PC-3 (cell line): Measurements from ENCODE around the gene BAIAP2L1. TPM values are rescaled to one million over a fixed set of nuclear protein-coding genes. Genes with fewer than 3 reads are reported as not detected.

Experiments
- ATAC-seq: fragments of 200-7000 bp; cut with Tn5 transposase; 2 replicates; pipeline ENCODE4 v1.9.1; 2020; ENCODE audit warnings: mild to moderate bottlenecking, moderate library complexity
- BruUV-seq: library from RNA; stranded (reverse); fragments of 400-500 nt; replicated peaks from 2 replicates; lab custom pipeline; 2021; lab: Mats Ljungman, UMichigan
- CTCF ChIA-PET: fragments of 300-600 bp; sonication (Branson Sonifier 250); formaldehyde crosslinking; loops from one replicate; lab custom pipeline; 2022; ENCODE audit warnings: antibody characterized with exemption; lab: Charles Lee
- POLR2A ChIA-PET: fragments of 300-600 bp; sonication (Branson Sonifier 250); formaldehyde crosslinking; loops from one replicate; lab custom pipeline; 2022; ENCODE audit warnings: antibody characterized with exemption; ENCODE audit not compliant: unreplicated experiment; lab: Charles Lee
- DNase-seq: peaks from one replicate; pipeline ENCODE4 v3.0.0-alpha.2; 2015
- H2AFZ ChIP-seq: fragments of 300-600 bp; sonication (generic); 2 replicates; pipeline ENCODE4 v1.6.0; 2016; ENCODE audit warnings: antibody characterized with exemption, low read length
- H3F3A ChIP-seq: fragments of 300-600 bp; sonication (generic); one replicate; pipeline ENCODE4 v1.6.0; 2017; ENCODE audit warnings: antibody characterized with exemption, low read length, control low read depth, mild to moderate bottlenecking; ENCODE audit not compliant: unreplicated experiment
- H3K27ac ChIP-seq: fragments of 300-600 bp; sonication (generic); 2 replicates; pipeline ENCODE4 v1.5.1; 2016; ENCODE audit warnings: mild to moderate bottlenecking, low read length
- H3K27me3 ChIP-seq: fragments of 300-600 bp; sonication (generic); 2 replicates; pipeline ENCODE4 v1.6.1; 2016; ENCODE audit warnings: low read length, mixed read lengths
- H3K36me3 ChIP-seq: fragments of 300-600 bp; sonication (generic); 2 replicates; pipeline ENCODE4 v1.6.1; 2016; ENCODE audit warnings: low read depth, mixed run types, low read length, mixed read lengths
- H3K4me1 ChIP-seq: fragments of 300-600 bp; sonication (generic); 2 replicates; pipeline ENCODE4 v1.5.1; 2016; ENCODE audit warnings: low read length; ENCODE audit not compliant: insufficient read depth
- H3K4me2 ChIP-seq: fragments of 300-600 bp; sonication (generic); 2 replicates; pipeline ENCODE4 v1.6.0; 2016; ENCODE audit warnings: low read length
- H3K4me3 ChIP-seq: fragments of 300-600 bp; sonication (generic); 2 replicates; pipeline ENCODE4 v1.5.1; 2016; ENCODE audit warnings: mild to moderate bottlenecking, low read length, mixed read lengths
- H3K79me2 ChIP-seq: fragments of 300-600 bp; sonication (generic); 2 replicates; pipeline ENCODE4 v1.6.1; 2017; ENCODE audit warnings: low read length, mixed read lengths
- H3K9ac ChIP-seq: fragments of 300-600 bp; sonication (generic); 2 replicates; pipeline ENCODE4 v1.6.0; 2016; ENCODE audit warnings: mild to moderate bottlenecking, low read length
- H3K9me2 ChIP-seq: fragments of 300-600 bp; sonication (generic); replicated peaks from 2 replicates; pipeline ENCODE4 v1.6.1; 2016; ENCODE audit warnings: mixed run types, low read length, mixed read lengths
- H3K9me3 ChIP-seq: fragments of 300-600 bp; sonication (generic); 2 replicates; pipeline ENCODE4 v1.6.1; 2016; ENCODE audit warnings: low read length, mixed read lengths
- H4K20me1 ChIP-seq: fragments of 300-600 bp; sonication (generic); 2 replicates; pipeline ENCODE4 v1.6.1; 2016; ENCODE audit warnings: low read length, mixed read lengths
- CTCF ChIP-seq: fragments of 300-600 bp; sonication (generic); conservative IDR thresholded peaks from 2 replicates; pipeline ENCODE4 v1.5.1; 2017; ENCODE audit warnings: antibody characterized with exemption, low read depth, mild to moderate bottlenecking, low read length
- EZH2 ChIP-seq: fragments of 300-600 bp; sonication (generic); IDR thresholded peaks from one replicate; pipeline ENCODE4 v1.6.1; 2017; ENCODE audit warnings: antibody characterized with exemption, mild to moderate bottlenecking, low read length; ENCODE audit not compliant: unreplicated experiment
- EZH2phosphoT487 ChIP-seq: fragments of 300-600 bp; sonication (generic); IDR thresholded peaks from 2 replicates; pipeline ENCODE4 v1.6.1; 2018; ENCODE audit warnings: mild to moderate bottlenecking, antibody characterized with exemption, low read length, borderline replicate concordance
- intact Hi-C: fragments of 100-400 bp; cut with micrococcal nuclease; formaldehyde crosslinking; loops from 2 replicates; pipeline ENCODE4 v1.9.0; 2023
- total RNA-seq: library from RNA; depleted of rRNA; stranded (reverse); fragments of >200 nt; gene quantifications from 2 replicates; pipeline ENCODE4 v1.2.3, GENCODE V29; 2014

BAIAP2L1 gene
- total RNA-seq, 1 experiment from 2014 or later, result 18.9 TPM

- no peak overlapping the region for H3K4me2 ChIP-seq
- H2AFZ ChIP-seq, result no peak overlapping the region
- H3K4me3 ChIP-seq, result no peak overlapping the region
- intact Hi-C loops, result no loop called here
- no peak overlapping the region for H3K27ac ChIP-seq
- H3K4me1 ChIP-seq, result peaks cover 4% of the 10 kb centered on the region
- ChIA-PET CTCF (no interaction called here), POLR2A (no interaction called here)
- H4K20me1 ChIP-seq, result no peaks in the 10 kb centered on the region
- H3K9me3 ChIP-seq, result no peaks in the 10 kb centered on the region
- no peaks in the 10 kb centered on the region for H3K9me2 ChIP-seq
- ATAC-seq (no peak), DNase-seq (no peak)
- H3K9ac ChIP-seq, result no peak overlapping the region
- peaks cover 5% of the 10 kb centered on the region; the same call in 1 of the 2 replicates for H3K36me3 ChIP-seq
- no peaks in the 10 kb centered on the region for H3K27me3 ChIP-seq
- H3F3A ChIP-seq, result no peaks in the 10 kb centered on the region
- BruUV-seq, result no TSS peak
- TF ChIP-seq CTCF (no peak), EZH2phosphoT487 (no peak), EZH2 (no peak)
- H3K79me2 ChIP-seq, result peaks cover 79% of the 10 kb centered on the region
Measured at GRCh38 chr7:98346515-98347069, 54.3 kb downstream of the BAIAP2L1 start.

DNA sequence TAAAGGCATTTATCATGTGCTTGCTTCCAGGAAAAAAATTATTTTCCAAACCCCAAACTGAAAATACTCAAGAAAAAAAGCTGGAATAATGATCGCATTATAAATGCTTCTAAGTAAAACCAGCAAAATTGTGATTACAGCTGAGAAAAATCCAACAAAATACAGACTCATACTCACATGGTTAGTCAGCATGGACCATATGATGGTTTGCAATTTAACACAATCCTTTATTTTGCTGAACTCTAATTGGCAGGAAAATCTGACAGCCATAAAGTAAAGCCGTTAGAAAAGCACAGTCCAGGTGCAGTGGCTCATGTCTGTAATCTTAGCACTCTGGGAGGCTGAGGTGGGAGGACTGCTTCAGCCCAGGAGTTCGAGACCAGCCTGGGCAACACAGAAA lies 59.8 kb downstream of the BAIAP2L1 start:
- Histone ChIP-seq H3K9ac (no peak overlapping the region), H2AFZ (no peak overlapping the region), H3F3A (no peaks in the 10 kb centered on the region), H3K27me3 (no peaks in the 10 kb centered on the region), H3K4me1 (no peaks in the 10 kb centered on the region), H3K9me3 (no peaks in the 10 kb centered on the region), H3K9me2 (no peaks in the 10 kb centered on the region), H3K4me3 (no peak overlapping the region), H4K20me1 (no peaks in the 10 kb centered on the region), H3K27ac (no peak overlapping the region), H3K36me3 (no peaks in the 10 kb centered on the region), H3K4me2 (no peak overlapping the region), H3K79me2 (peaks cover 39% of the 10 kb centered on the region)
- CTCF ChIA-PET, result interaction anchor here (0.6 kb wide), 1 partner anchor 19 kb away, joined by 4 read pairs; no protein-coding TSS in a partner anchor
- POLR2A ChIA-PET, result no interaction called here
- DNase-seq (no peak), ATAC-seq (no peak)
- intact Hi-C loops, result no loop called here
- BruUV-seq, result no TSS peak
- TF ChIP-seq EZH2phosphoT487 (no peak), EZH2 (no peak), CTCF (no peak)

DNA sequence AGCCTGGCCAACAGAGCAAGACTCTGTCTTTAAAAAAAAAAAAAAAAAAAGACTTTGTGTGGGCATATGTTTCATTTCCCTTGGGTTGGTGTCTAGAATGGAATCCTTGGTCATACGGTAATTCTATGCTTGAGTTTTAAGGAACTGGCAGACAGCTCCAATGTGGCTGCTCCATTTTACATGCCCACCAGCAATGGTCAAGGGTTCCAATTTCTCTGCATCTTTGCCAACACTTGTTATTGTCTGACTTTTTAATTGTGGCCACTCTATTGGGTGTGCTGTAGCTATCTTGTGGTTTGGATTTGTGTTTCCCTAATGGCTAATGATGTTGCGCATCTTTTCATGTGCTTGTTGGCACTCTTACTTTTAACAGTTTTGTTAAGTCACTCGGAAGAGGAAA lies 61.8 kb downstream of the BAIAP2L1 start:
- BruUV-seq, result no TSS peak
- Histone ChIP-seq H3K27me3 (no peaks in the 10 kb centered on the region), H3K36me3 (no peaks in the 10 kb centered on the region), H3K4me2 (no peak overlapping the region), H3K9me3 (no peaks in the 10 kb centered on the region), H2AFZ (no peak overlapping the region), H3K79me2 (peaks cover 22% of the 10 kb centered on the region; the same call in 1 of the 2 replicates), H3K4me3 (no peak overlapping the region), H3K9ac (no peak overlapping the region), H4K20me1 (no peaks in the 10 kb centered on the region), H3K9me2 (no peaks in the 10 kb centered on the region), H3F3A (no peaks in the 10 kb centered on the region), H3K4me1 (no peaks in the 10 kb centered on the region), H3K27ac (no peak overlapping the region)
- intact Hi-C loops, result no loop called here
- DNase-seq (no peak), ATAC-seq (no peak)
- ChIA-PET CTCF (no interaction called here), POLR2A (no interaction called here)
- TF ChIP-seq EZH2phosphoT487 (no peak), EZH2 (no peak), CTCF (no peak)
